ENCODE measurements around the gene ASXL1.

ASXL1 gene

DNA sequence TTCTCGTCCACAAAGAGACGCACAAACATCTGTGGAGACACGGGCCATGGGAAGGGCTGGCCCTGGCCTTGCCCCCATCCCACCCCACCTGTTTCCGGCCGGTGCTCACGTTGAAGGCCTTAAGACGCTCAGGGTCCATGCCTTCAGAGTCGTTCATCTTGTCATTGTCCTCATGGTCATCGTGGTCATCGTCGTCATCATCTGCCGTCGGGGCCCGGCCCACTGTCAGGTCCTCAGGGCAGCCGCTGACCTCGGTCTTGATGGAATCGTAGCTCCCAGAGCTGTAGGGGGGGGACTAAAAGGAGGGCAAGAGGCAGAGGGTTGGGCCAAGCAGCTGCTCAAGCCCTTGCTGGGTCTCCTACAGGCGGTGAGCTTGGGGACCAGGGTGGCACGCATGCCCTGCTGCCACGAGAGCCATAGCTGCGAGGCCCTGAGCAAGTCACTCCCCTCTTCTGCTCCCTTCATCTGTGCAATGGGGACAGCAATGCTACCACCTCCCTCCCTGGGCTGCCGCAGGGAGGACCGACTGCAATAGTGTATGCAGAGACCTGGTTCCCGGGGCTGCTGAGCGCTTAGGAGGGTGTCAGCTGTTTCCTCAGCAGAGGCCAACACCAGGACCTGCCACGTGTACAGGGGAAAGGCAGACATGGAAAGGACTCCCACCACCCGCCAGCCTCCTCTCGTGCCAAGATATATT is 95.5 kb downstream of the ASXL1 start:
- Histone ChIP-seq H2BK5ac (ENCODE audit: low read length) (no peak overlapping the region), H2BK12ac (ENCODE audit: low read length) (no peak overlapping the region), H3K23ac (ENCODE audit: low read depth, low read length, poor library complexity) (no peak overlapping the region), H3K79me1 (ENCODE audit: low read depth, low read length) (peaks cover 25% of the 10 kb centered on the region), H3K27ac (replicated peaks; ENCODE audit: low read length) (no peak overlapping the region), H2BK15ac (ENCODE audit: low read length) (no peak overlapping the region), H3K18ac (ENCODE audit: low read length) (no peak overlapping the region), H3K4ac (ENCODE audit: low read length) (no peak overlapping the region), H4K8ac (ENCODE audit: low read depth, low read length) (no peak overlapping the region), H2BK120ac (ENCODE audit: low read depth, low read length) (no peak overlapping the region), H3K9ac (ENCODE audit: low read depth, low read length, poor library complexity) (no peak overlapping the region), H3K27me3 (ENCODE audit: control insufficient read depth in 3 of 3, insufficient read depth in 3 of 3, low read depth in 1 of 3, low read length in 3 of 3) (no peaks in the 10 kb centered on the region), H3K36me3 (replicated peaks in 1 of 2; ENCODE audit: control insufficient read depth in 2 of 2, insufficient read depth in 2 of 2, low read length in 2 of 2) (peaks cover 50 to 69% of the 10 kb centered on the region in 2 donors), H4K91ac (ENCODE audit: low read depth, low read length, poor library complexity) (no peak overlapping the region), H3K14ac (ENCODE audit: low read length) (no peak overlapping the region), H3K4me2 (ENCODE audit: insufficient read depth, low read length, poor library complexity, severe bottlenecking) (no peak overlapping the region), H3K9me3 (replicated peaks in 1 of 2; ENCODE audit: control insufficient read depth in 2 of 2, insufficient read depth in 1 of 2, low read depth in 1 of 2, low read length in 2 of 2) (no peaks in the 10 kb centered on the region), H3K4me1 (ENCODE audit: control insufficient read depth in 2 of 2, insufficient read depth in 1 of 2, low read depth in 1 of 2, low read length in 2 of 2) (peaks cover 21 to 33% of the 10 kb centered on the region in 2 donors), H2AK5ac (ENCODE audit: low read depth, low read length) (no peak overlapping the region), H2AFZ (ENCODE audit: low read length) (no peak overlapping the region), H3K4me3 (ENCODE audit: low read length in 2 of 2) (no peak overlapping the region)
- no CpG with 5 or more reads among the region's 28 CpGs for WGBS, 2 donors (ENCODE audit: extremely low coverage in 2 of 2, insufficient read length in 2 of 2, insufficient replicate concordance in 1 of 2)
- no peak for DNase-seq (ENCODE audit: low spot score)

DNA sequence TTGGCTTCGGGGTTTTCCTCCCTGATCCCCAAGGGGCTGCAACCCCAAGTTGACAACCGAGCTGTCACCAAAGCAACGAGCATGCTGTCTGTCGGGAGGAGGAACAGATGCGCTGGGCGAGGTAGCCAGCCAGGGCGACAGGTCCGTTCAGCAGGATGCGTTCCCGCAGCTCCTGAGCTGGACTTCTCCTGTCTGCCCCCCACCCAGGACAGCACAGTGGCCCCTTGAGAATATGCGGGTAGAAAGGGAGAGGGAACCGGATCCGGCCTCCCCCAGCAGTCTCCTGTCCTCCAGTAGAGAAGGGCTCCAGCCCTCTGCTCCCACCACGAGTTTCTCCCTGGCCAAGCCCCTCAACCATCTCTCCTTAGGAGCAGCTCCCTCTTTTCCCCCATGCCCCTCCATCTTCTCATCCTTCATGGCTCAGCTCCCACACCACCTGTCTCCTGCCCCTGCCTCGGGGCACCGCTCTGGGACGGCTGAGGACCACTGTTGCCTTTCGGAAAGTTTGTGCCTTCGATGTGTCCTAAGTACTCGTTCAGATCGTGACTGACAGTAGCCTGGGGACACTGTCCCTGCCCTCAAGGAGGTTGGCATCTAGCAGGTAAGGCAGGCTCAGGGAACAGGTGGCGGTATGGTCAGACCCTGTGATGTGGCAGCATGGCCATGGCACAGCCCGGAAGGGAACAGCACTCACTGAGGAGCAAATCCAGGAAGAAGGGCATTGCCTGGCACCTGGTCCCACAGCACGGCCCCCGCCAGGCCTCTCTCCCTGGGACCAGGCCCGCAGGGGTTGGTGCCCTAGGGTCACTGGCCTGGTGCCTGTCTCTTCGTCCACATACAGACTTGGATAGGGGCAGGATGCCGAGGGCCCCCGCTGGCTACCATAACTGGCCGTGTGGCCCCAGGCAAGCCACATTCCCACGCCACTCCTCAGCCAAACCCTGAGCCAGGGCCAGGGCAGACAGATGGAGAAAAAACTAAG is 96.3 kb downstream of the ASXL1 start:
- no CpG with 5 or more reads among the region's 31 CpGs for WGBS, 2 donors (ENCODE audit: extremely low coverage in 2 of 2, insufficient read length in 2 of 2, insufficient replicate concordance in 1 of 2)

DNA sequence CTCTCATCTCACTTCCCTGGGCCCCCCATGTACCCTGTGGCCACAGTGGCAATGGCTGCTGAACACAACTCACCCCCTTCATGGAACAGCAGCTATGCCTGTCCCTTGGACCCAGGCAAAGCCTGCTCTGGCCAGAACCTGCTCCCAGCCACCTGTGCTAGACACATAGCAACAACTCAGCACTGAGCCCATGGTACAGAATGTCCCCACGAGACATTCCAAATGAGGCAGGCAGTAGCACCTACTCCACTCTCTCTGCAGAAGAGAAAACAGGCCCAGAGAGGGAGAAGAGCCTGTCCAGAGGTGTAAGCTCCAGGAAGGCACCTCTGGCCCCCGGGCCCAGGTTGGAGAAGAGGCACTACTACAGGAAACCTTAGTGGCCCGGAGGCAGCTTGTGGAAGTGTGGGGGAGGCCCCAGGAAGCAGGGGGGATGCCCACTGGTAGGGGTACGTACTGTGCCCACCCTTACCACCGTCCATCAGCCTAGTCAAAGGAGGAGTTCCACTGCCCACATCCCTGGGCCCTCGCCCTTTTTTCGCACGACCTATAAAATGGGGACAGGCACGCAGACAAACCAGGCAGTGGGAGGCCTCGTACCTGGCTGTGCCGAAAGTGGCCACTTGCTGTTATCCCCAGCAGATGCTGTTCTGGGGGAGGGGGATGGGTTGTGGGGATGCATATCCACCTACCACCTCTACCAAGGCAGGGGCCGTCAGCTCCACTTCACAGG is 97.2 kb downstream of the ASXL1 start:
- no peak overlapping the region for H4K91ac ChIP-seq (ENCODE audit: low read depth, low read length, poor library complexity)
- peak overlapping the region; percentile 25 for H3K18ac ChIP-seq (ENCODE audit: low read length)
- peak overlapping the region; percentile 96 for H2AK5ac ChIP-seq (ENCODE audit: low read depth, low read length)
- no peak overlapping the region for H2AFZ ChIP-seq (ENCODE audit: low read length)
- no peak overlapping the region for H3K4me3 ChIP-seq (ENCODE audit: low read length in 2 of 2)
- H3K23ac ChIP-seq (ENCODE audit: low read depth, low read length, poor library complexity): peak overlapping the region; percentile 8
- no peak for DNase-seq (ENCODE audit: low spot score)
- no peak overlapping the region for H2BK120ac ChIP-seq (ENCODE audit: low read depth, low read length)
- no peak overlapping the region for H3K27ac ChIP-seq (replicated peaks; ENCODE audit: low read length)
- H2BK5ac ChIP-seq (ENCODE audit: low read length): no peak overlapping the region
- no peak overlapping the region for H3K4ac ChIP-seq (ENCODE audit: low read length)
- H3K36me3 ChIP-seq (replicated peaks in 1 of 2; ENCODE audit: control insufficient read depth in 2 of 2, insufficient read depth in 2 of 2, low read length in 2 of 2): peaks cover 47 to 52% of the 10 kb centered on the region in 2 donors
- no peak overlapping the region for H2BK12ac ChIP-seq (ENCODE audit: low read length)
- peaks cover 26% of the 10 kb centered on the region for H3K79me1 ChIP-seq (ENCODE audit: low read depth, low read length)
- H3K27me3 ChIP-seq (ENCODE audit: control insufficient read depth in 3 of 3, insufficient read depth in 3 of 3, low read depth in 1 of 3, low read length in 3 of 3): no peaks in the 10 kb centered on the region
- no peak overlapping the region for H4K8ac ChIP-seq (ENCODE audit: low read depth, low read length)
- H3K4me2 ChIP-seq (ENCODE audit: insufficient read depth, low read length, poor library complexity, severe bottlenecking): no peak overlapping the region
- no peak overlapping the region for H2BK15ac ChIP-seq (ENCODE audit: low read length)
- H3K14ac ChIP-seq (ENCODE audit: low read length): peak overlapping the region; percentile 6
- WGBS, 2 donors (ENCODE audit: extremely low coverage in 2 of 2, insufficient read length in 2 of 2, insufficient replicate concordance in 1 of 2): no CpG with 5 or more reads among the region's 12 CpGs
- peaks cover 21 to 32% of the 10 kb centered on the region in 2 donors for H3K4me1 ChIP-seq (ENCODE audit: control insufficient read depth in 2 of 2, insufficient read depth in 1 of 2, low read depth in 1 of 2, low read length in 2 of 2)
- H3K9ac ChIP-seq (ENCODE audit: low read depth, low read length, poor library complexity): no peak overlapping the region
- H3K9me3 ChIP-seq (replicated peaks in 1 of 2; ENCODE audit: control insufficient read depth in 2 of 2, insufficient read depth in 1 of 2, low read depth in 1 of 2, low read length in 2 of 2): no peaks in the 10 kb centered on the region

More for the DNA sequence above, 96.3 kb downstream of the ASXL1 start:
- peaks cover 47 to 60% of the 10 kb centered on the region in 2 donors for H3K36me3 ChIP-seq (replicated peaks in 1 of 2; ENCODE audit: control insufficient read depth in 2 of 2, insufficient read depth in 2 of 2, low read length in 2 of 2)
- H3K27me3 ChIP-seq (ENCODE audit: control insufficient read depth in 3 of 3, insufficient read depth in 3 of 3, low read depth in 1 of 3, low read length in 3 of 3): no peaks in the 10 kb centered on the region
- no peak overlapping the region for H3K4me2 ChIP-seq (ENCODE audit: insufficient read depth, low read length, poor library complexity, severe bottlenecking)
- H3K9me3 ChIP-seq (replicated peaks in 1 of 2; ENCODE audit: control insufficient read depth in 2 of 2, insufficient read depth in 1 of 2, low read depth in 1 of 2, low read length in 2 of 2): no peaks in the 10 kb centered on the region
- peak overlapping the region; percentile 25 for H3K18ac ChIP-seq (ENCODE audit: low read length)
- H2BK12ac ChIP-seq (ENCODE audit: low read length): peak overlapping the region; percentile 2
- H3K4me3 ChIP-seq (ENCODE audit: low read length in 2 of 2): peak overlapping the region in 1 of 2 donors; percentile 20
- H3K9ac ChIP-seq (ENCODE audit: low read depth, low read length, poor library complexity): no peak overlapping the region
- H3K4ac ChIP-seq (ENCODE audit: low read length): no peak overlapping the region
- DNase-seq (ENCODE audit: low spot score): no peak
- no peak overlapping the region for H4K91ac ChIP-seq (ENCODE audit: low read depth, low read length, poor library complexity)
- peaks cover 25% of the 10 kb centered on the region for H3K79me1 ChIP-seq (ENCODE audit: low read depth, low read length)
- H3K27ac ChIP-seq (replicated peaks; ENCODE audit: low read length): no peak overlapping the region
- H2BK5ac ChIP-seq (ENCODE audit: low read length): no peak overlapping the region
- peaks cover 21 to 33% of the 10 kb centered on the region in 2 donors for H3K4me1 ChIP-seq (ENCODE audit: control insufficient read depth in 2 of 2, insufficient read depth in 1 of 2, low read depth in 1 of 2, low read length in 2 of 2)
- peak overlapping the region; percentile 8 for H3K23ac ChIP-seq (ENCODE audit: low read depth, low read length, poor library complexity)
- H2BK120ac ChIP-seq (ENCODE audit: low read depth, low read length): no peak overlapping the region
- no peak overlapping the region for H4K8ac ChIP-seq (ENCODE audit: low read depth, low read length)
- no peak overlapping the region for H2BK15ac ChIP-seq (ENCODE audit: low read length)
- no peak overlapping the region for H2AFZ ChIP-seq (ENCODE audit: low read length)
- H2AK5ac ChIP-seq (ENCODE audit: low read depth, low read length): peak overlapping the region; percentile 40
- H3K14ac ChIP-seq (ENCODE audit: low read length): peak overlapping the region; percentile 49
